Astrocyte of the hippocampus (primary cell): Measurements from ENCODE around the gene CARS2.
"Not testable (repeated sequence)": the region's sequence is repeated elsewhere in the genome, so short reads cannot be mapped to it uniquely, and the experiment has no call there.

Experiments
- DNase-seq: peaks from one replicate; pipeline ENCODE4 v3.0.0; 2011; ENCODE audit warnings: low read depth, low spot score

CARS2 gene

DNA sequence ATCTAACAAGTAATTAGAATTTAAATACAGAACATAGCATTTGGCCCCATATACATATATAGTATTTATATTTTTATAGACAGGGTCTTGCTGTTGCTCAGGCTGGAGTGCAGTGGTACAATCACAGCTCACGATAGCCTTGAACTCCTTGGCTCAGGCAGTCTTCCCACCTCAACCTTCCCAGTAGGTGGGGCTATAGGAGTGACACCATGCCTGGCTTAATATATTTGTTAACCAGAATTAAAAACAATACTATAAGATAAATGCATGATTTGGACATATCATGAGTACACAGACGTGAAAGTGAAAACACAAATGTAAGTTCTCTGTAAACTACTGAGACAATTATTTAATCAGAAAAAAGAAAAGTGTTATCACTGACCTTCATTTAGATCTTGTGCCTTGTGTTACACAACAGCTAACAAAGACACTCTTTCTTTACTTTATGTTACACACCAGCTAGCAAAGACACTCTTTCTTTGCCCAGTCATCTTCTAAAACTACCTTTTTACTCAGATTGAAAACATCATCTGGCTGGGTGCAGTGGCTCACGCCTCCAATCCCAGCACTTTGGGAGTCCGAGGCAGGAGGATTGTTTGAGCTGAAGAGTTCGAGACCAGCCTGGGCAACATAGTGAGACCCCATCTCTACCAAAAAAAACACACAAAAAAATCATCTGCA, 22.6 kb downstream of the CARS2 start:
- peak; percentile 47 for DNase-seq

DNA sequence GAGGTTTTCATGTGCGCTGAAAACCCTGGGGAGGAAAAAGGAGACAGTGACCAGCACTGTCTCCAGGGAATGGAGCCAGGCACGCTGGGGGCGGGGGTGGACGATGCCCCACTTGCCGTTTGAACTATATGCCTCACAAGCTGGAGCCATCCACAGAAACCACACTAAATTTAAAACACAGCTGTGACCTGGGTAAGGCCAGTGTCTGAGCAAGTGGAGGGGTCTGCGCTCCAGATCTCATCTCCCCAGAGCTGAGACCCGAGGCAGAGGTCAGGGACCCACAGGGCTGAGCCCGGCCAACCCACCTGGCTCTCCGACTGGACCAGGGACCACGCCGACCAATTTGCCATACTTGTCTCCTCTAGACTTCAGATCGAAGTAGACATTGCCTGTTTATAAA, 23.2 kb downstream of the CARS2 start:
- DNase-seq, result no peak

- DNase-seq, result no peak
Measured at GRCh38 chr13:110681868-110682550, 23.9 kb downstream of the CARS2 start.

GRCh38 chr13:110680852-110681251, 25.1 kb downstream of the CARS2 start:
- DNase-seq, result peak; percentile 28

GRCh38 chr13:110677731-110678545, 28.0 kb downstream of the CARS2 start:
- DNase-seq, result peak; percentile 78

DNA sequence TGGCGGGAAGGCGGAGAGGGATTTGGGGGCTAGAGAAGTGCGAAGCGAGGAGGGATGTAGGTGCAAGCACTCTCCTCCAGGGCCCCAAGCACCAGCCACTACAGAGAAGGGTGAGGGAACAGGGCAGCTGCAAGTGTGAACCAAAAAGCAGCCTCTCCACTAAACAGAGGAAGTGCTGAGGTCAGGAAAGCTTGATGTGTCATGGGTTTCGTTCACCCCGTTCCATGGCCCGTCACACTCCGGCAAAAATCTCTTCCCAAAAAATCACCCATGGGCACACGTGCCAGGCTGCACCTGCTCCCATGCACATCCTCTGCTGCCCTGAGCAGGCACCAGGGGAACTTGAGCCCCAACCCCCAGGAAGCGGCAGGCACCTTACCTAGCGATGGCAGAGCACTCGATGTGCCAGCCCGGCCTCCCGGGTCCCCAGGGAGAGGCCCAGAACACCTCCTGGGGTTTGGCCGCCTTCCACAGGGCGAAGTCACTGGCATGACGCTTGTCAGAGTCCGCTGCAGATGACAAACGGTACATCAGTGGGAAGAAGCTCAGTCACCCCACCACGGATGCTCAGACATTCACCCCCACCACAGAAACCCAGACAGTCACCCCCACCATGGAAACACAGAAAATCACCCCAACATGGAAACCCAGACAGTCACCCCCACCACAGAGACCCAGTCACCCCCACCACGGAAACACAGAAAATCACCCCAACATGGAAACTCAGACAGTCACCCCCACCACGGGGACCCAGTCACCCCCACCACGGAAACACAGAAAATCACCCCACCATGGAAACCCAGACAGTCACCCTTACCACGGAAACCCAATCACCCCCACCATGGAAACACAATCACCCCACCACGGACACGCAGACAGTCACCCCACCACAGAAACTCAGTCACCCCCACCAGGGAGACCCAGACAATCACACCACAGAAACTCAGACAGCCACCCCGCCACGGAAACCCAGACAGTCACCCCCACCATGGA, 29.0 kb downstream of the CARS2 start:
- peak; percentile 12 for DNase-seq

- DNase-seq, result not testable (repeated sequence)
Measured at GRCh38 chr13:110669814-110670213, 36.1 kb downstream of the CARS2 start.

GRCh38 chr13:110669036-110669435, 36.9 kb downstream of the CARS2 start:
- no peak for DNase-seq

DNA sequence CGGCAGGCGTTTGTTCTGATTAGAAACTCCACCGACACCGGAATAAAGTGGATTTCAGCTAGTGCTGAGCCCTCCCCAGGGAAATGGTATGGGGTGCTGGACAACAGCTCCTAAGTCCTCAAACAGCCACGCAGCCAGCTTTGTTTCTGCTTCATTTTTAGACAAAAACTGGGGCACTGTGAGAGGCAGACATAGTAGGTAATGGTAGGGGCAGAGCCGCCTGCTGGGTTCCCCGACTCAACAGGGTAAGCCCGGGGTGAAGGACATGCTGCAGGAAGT, 39.7 kb downstream of the CARS2 start:
- no peak for DNase-seq

DNA sequence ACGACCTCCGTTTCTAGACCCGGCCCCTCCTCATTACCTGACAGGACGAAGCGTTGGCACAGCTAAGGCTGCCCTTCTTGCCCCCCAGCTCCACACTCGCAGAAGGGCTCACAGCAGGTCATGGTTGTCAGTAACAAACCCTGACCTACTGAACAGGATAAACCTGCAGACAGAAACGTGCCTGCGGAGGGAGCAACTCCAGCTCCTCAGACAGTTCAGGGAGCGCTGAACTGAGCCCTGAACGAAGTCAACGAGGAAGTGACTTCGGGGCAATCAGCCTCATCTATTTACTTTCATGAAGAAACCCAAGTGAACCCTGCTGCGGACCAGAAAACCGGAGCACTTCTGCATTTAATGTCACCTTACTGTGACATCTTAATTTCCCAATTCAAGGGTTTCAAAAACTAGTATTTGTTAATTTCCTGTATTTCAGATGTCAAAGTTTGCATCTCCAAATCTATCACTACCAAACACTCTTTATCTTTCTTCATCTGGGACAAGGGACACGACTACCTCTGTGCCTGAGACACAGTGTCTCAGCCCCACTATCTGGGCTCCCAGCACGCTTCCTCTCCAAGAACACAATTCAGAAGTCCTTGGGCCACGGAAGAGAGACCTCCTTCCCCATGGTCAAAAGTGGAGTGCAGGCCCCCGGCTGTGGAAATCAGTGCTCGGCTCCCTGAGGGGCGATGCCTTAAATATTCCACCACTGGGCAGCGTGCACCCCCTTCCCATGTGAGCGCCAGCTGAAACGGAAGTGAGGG, 40.2 kb downstream of the CARS2 start:
- no peak for DNase-seq

DNA sequence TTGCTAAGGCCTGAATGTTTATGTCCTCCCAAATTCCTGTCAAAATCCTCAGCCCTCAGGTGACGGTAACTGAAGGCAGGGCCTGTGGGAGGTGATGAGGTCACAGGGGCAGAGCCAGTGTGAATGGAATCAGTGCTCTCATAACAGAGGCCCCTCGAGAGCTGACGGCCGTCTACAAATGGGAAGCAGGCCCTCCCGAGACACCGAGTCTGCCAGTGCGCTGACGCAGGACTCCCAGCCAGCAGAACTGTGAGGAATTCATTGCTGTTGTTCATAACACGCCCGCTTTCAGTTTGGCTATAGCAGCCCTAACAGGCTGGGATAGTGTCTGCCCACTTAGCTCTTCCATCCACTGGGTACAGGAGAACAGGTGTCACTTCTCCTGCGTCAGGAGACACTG, 41.2 kb downstream of the CARS2 start:
- DNase-seq, result no peak

DNA sequence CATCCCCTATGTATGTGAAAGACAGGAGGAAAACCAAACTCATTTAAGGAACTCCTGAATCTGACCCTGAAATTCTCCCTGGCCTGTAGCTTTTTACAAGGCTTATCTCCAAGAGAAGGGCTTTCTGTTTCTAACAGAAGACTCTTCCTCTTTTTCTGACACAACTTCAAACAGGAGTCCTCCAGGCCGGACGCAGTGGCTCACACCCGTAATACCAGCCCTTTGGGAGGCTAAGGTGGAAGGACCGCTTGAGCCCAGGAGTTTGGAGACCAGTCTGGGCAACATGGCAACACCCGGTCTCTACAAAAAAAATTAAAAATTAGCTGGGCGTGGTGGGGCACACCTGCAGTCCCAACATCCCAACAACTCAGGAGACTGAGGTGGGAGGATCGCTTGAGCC, 41.9 kb downstream of the CARS2 start:
- DNase-seq, result no peak

DNA sequence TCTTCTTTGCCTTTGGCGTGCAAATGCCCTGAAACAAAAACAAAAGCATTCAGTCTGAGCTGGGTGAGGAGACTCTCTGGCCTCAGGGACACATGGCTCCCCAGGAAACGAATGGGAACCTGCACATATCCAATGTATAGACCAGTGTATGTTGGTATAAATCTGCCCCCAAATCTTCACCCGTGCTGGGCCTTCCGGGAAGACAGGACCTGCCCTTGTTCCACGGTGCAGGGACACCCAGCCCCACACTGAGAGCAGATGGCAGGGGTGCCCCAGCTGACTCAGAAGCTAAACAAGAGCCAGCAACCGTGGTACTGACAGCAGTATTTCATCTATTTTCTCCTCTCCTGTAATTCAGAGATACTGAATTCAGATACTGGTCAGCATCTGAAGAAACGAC, 42.4 kb downstream of the CARS2 start:
- no peak for DNase-seq

DNA sequence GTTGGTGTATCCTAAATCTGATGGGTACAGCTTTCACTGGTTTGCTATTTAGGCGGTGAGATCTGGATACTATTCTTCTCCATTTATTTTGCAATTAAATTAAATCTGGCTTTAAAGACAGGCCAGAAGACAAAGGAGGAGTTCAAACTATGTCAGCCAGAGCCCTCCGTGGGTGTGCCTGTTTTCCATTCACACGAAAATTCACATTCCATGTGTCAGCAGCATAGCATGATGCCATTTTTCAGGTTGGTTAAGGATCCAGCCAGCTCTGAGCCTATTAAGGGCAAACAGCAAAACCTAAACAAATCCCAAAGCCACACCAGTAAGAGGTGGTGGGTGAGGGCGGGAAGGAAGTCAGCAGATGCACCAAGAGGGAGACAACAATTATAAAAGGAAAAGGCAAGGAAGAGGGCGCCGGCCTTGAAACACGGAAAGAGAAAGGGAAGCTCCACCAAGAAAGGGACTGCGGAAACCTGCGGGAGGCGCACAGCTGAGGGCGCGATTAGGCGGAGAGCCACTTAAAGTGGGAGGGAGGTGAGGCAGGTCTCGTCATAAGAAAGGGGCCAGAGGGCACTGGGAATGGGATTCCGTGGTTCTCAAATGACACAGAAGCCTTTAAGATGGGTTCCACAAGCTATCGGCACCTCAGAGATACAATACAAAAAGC, 43.0 kb downstream of the CARS2 start:
- DNase-seq, result no peak

DNA sequence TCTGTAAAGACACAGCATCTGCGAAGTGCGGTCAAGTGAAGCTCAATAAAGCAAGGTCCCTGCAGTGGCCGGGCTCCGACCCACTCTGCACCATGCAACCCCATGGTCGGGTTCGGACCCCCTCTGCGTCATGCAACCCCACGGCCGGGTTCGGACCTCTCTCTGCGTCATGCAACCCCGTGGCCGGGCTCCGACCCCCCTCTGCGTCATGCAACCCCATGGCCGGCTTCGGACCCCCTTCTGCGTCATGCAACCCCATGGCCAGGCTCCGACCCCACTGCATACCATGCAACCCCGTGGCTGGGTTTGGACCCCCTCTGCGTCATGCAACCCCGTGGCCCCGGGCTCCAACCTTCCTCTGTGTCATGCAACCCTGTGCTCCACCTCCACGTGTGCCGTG, 43.8 kb downstream of the CARS2 start:
- DNase-seq, result no peak

DNA sequence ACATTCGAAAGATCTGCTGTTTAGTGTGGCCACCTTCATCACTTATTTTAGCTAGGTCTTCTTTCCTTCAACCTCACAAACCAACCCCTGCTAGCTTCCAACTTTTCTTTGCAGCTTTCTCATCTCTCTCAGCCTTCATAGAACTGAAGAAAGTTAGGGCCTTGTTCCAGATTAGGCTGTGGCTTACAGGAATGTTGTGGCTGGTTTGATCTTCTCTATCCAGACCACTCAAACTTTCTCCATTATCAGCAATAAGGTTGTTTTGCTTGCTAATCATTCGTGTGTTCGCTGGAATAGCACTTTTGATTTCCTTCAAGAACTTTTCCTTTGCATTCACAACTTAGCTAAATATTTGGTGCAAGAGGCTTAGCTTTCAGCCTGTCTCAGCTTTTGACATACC, 44.7 kb downstream of the CARS2 start:
- DNase-seq, result peak; percentile 78

DNA sequence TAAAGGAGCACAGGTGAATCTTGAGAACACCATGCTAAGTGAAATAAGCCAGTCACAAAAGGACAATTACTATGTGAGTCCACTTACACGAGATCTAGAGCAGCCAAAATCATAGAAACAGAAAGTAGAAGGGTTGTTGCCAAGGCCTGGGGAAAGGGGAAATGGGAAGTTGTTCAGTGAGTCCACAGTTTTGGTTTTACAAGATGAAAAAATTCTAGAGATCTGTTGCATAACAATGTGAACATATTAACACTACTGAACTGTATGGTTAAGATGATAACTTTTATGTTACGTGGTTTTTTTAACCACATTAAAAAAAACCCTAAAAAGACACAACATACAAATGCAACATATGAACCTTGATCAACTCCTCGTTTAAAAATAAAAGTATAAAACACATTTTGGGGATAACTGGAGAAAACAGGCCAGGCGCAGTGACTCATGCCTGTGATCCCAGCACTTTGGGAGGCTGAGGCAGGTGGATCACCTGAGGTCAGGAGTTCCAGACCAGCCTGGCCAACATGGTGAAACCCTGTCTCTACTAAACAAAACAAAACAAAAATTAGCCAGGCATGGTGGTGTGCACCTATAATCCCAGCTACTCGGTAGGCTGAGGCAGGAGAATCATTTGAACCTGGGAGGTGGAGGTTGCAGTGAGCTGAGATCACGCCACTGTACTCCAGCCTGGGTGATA, 47.6 kb downstream of the CARS2 start:
- DNase-seq, result not testable (repeated sequence)

DNA sequence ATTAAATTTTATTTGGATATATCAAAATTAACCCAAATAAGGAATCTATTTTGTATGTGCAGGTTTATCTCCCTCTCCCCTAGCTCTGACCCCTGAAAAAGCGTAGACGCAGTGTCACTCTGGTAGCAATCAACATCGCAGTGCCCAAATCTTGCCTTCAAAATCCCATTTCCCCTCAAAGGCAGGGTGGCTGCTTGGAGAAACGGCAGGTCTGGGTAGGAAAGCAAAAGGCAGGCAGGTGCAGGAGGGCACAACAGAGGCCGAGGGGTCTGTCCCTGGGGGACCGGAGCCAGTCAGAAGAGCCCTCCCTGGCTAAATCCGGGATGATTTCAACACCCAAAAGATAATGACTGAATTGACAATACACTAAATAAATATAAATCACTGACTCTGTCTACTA, 48.7 kb downstream of the CARS2 start:
- no peak for DNase-seq

DNA sequence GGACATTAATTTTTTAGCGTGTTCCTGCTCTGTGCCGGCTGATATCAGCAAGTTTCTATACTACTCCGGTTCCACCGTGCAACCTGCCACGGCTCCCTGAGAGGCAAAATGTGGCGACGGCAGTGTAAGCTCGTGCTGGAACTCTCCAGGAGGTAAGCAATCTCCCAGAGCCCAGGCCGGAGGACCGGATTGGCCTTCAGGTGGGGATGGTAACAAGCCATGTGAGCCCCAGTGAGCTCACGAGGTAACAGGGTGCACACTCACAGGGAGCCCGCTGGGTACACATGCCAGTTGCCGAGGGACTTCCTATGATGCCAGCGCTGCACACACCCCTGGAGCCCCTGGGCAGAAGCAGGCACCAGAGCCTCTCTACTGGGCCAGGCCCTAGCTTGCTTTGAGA, 52.1 kb downstream of the CARS2 start:
- no peak for DNase-seq

DNA sequence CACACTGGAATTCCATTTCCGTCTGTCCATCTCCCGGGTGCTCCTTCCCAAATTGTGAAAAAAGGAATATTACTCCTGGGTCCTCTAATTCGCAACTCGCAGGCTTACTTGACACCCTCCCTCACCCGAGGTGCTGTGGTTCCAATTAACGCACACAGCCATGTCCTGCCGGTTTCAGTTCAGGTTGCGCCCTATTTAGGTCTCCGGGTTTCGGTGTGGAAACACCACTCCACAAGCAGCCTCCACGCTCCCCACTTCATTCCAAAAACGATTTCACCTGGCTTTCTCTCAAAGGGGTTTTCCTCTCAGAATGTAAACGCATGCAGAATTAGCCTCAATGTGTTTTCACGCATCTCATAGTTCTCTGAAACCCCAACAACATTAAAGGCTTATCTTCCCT, 52.6 kb downstream of the CARS2 start:
- DNase-seq, result no peak
